Measurements from ENCODE around the gene TOR3A. TPM values are rescaled to one million over a fixed set of nuclear protein-coding genes. Genes with fewer than 3 reads are reported as not detected.

Gene TOR3A
- total and polyA plus RNA-seq, 3 donors from 2014 or later = 10.1 to 17.6 (median 16.3) TPM

- Histone ChIP-seq H3K4me3 (no peak overlapping the region), H3K27me3 (no peaks in the 10 kb centered on the region), H3K9me3 (no peaks in the 10 kb centered on the region), H3K4me1 (peaks cover 24% of the 10 kb centered on the region), H3K36me3 (ENCODE audit: low read depth, missing control alignments) (no peaks in the 10 kb centered on the region), H3K27ac (peak overlapping the region; percentile 2 to 27)
- WGBS, 2 donors = 15% methylated on average over 5 of the region's 5 CpGs; no CpG with 5 or more reads in 1 of the 2 donors
- intact Hi-C loops (cut with DNase I; ENCODE audit: low total_unique reads) = no loop called here
- TF ChIP-seq CTCF (IDR thresholded peaks at IDR 0.05) (no peak), POLR2A (IDR thresholded peaks at IDR 0.05) (no peak)
- DNase-seq = peak; percentile 74
These were observed 9.9 kb downstream of the TOR3A start for GRCh38 chr1:179091691-179092165.

- H3K36me3 ChIP-seq (ENCODE audit: low read depth, missing control alignments) = no peaks in the 10 kb centered on the region
These were observed 11.1 kb downstream of the TOR3A start for GRCh38 chr1:179092896-179093461.

GRCh38 chr1:179094818-179095217 lies 12.9 kb downstream of the TOR3A start:
- TF ChIP-seq CTCF (IDR thresholded peaks at IDR 0.05) (no peak), POLR2A (IDR thresholded peaks at IDR 0.05) (no peak)
- Histone ChIP-seq H3K4me1 (peaks cover 21% of the 10 kb centered on the region), H3K27ac (no peak overlapping the region), H3K4me3 (no peak overlapping the region), H3K27me3 (no peaks in the 10 kb centered on the region), H3K9me3 (no peaks in the 10 kb centered on the region), H3K36me3 (ENCODE audit: low read depth, missing control alignments) (no peaks in the 10 kb centered on the region)
- WGBS, 2 donors = 48 to 73% methylated on average over 4 to 5 of the region's 5 CpGs
- intact Hi-C loops (cut with DNase I; ENCODE audit: low total_unique reads) = no loop called here
- DNase-seq = no peak

More at GRCh38 chr1:179092896-179093461, 11.1 kb downstream of the TOR3A start:
- intact Hi-C loops (cut with DNase I; ENCODE audit: low total_unique reads) = no loop called here
- no peak for DNase-seq
- 89% methylated on average over 9 of the region's 9 CpGs for WGBS, 2 donors
- H3K4me1 ChIP-seq = peaks cover 24% of the 10 kb centered on the region
- H3K27me3 ChIP-seq = no peaks in the 10 kb centered on the region
- H3K4me3 ChIP-seq = no peak overlapping the region
- TF ChIP-seq POLR2A (IDR thresholded peaks at IDR 0.05) = no peak
- no peak for TF ChIP-seq CTCF (IDR thresholded peaks at IDR 0.05)
- H3K9me3 ChIP-seq = no peaks in the 10 kb centered on the region
- no peak overlapping the region for H3K27ac ChIP-seq

GRCh38 chr1:179095377-179095776 lies 13.5 kb downstream of the TOR3A start:
- H3K27me3 ChIP-seq = no peaks in the 10 kb centered on the region
- peaks cover 15% of the 10 kb centered on the region for H3K4me1 ChIP-seq
- 79 to 84% methylated on average over 4 of the region's 4 CpGs for WGBS, 2 donors
- no peak overlapping the region for H3K27ac ChIP-seq
- no peaks in the 10 kb centered on the region for H3K9me3 ChIP-seq
- H3K36me3 ChIP-seq (ENCODE audit: low read depth, missing control alignments) = no peaks in the 10 kb centered on the region
- intact Hi-C loops (cut with DNase I; ENCODE audit: low total_unique reads) = no loop called here
- no peak for TF ChIP-seq POLR2A (IDR thresholded peaks at IDR 0.05)
- TF ChIP-seq CTCF (IDR thresholded peaks at IDR 0.05) = no peak
- DNase-seq = no peak
- no peak overlapping the region for H3K4me3 ChIP-seq

- 84 to 86% methylated on average over 3 of the region's 3 CpGs for WGBS, 2 donors
- H3K4me1 ChIP-seq = peaks cover 10% of the 10 kb centered on the region
- no peaks in the 10 kb centered on the region for H3K36me3 ChIP-seq (ENCODE audit: low read depth, missing control alignments)
- intact Hi-C loops (cut with DNase I; ENCODE audit: low total_unique reads) = no loop called here
- H3K27ac ChIP-seq = no peak overlapping the region
- no peaks in the 10 kb centered on the region for H3K27me3 ChIP-seq
- no peak overlapping the region for H3K4me3 ChIP-seq
- TF ChIP-seq CTCF (IDR thresholded peaks at IDR 0.05) (no peak), POLR2A (IDR thresholded peaks at IDR 0.05) (no peak)
- no peak for DNase-seq
- no peaks in the 10 kb centered on the region for H3K9me3 ChIP-seq
These were observed 14.1 kb downstream of the TOR3A start for GRCh38 chr1:179095924-179096323.

Measured in testis (tissue), 3 donors.